Renal cortex interstitium (tissue), 15 donors: ENCODE data around the gene NEUROG1. TPM values are rescaled to one million over a fixed set of nuclear protein-coding genes. Genes with fewer than 3 reads are reported as not detected.

Experiments used
- DNase-seq, 11 donors: peaks; one replicate each; pipeline ENCODE4 v3.0.0-alpha.2; 2013; ENCODE audit warnings: low read depth in 9 of 11, low spot score in 4 of 11; ENCODE audit errors: extremely low read depth in 1 of 11
- long read RNA-seq, 16 experiments: transcript quantifications; one replicate each; lab custom pipeline, GENCODE V29; 2026
- polyA plus RNA-seq, 3 donors: library from polyadenylated mRNA; unstranded; fragments of 120-200 nt; gene quantifications; one replicate each; pipeline ENCODE4 v1.2.1, GENCODE V29; 2013; ENCODE audit not compliant: insufficient read length in 3 of 3

The NEUROG1 gene
- polyA plus RNA-seq, result not detected
- long read RNA-seq, donor 1, result 0 reads
- long read RNA-seq, donor 2, result 0 reads
- long read RNA-seq, donor 3, result 0 reads
- long read RNA-seq, donor 4, result 0 reads
- long read RNA-seq, donor 5, result 0 reads
- long read RNA-seq, donor 6, result 0 reads
- long read RNA-seq, donor 7, result 0 reads
- long read RNA-seq, donor 8, result 0 reads
- long read RNA-seq, donor 9, result 0 reads
- long read RNA-seq, donor 10, result 0 reads
- long read RNA-seq, donor 11, result 0 reads
- long read RNA-seq, donor 12, result 0 reads
- long read RNA-seq, donor 13, result 0 reads
- long read RNA-seq, donor 14, result 0 reads
- long read RNA-seq, donor 15, result 0 reads
- long read RNA-seq, donor 16, result 0 reads

- no peak for DNase-seq
These were observed at the start of gene NEUROG1 for GRCh38 chr5:135535820-135536801. Gene NEUROG1, minus strand, starts transcription at chr5:135535964. Its CDS starts 274 bp downstream, at chr5:135535690.

- DNase-seq, result no peak
These were observed 49.2 kb upstream of the NEUROG1 start for GRCh38 chr5:135584918-135585317.

DNA sequence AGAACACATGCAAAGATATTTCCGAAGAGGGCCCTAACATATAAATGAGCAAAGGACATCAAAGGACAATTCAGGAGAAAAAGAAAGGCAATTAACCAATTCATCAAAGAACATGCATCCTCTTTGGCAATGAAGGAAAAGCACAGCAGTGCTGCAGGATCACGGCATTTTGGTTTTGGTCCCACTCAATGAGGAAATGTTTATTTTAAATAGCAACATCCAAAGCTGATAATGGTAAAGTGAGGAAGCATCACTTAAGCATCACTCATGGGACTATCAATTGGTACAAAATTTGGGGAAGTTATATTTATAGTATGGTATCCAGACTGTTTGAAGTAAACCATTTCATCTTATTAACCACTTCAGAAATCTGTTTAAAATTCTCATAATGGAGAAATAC lies 48.5 kb upstream of the NEUROG1 start:
- DNase-seq, result no peak

DNA sequence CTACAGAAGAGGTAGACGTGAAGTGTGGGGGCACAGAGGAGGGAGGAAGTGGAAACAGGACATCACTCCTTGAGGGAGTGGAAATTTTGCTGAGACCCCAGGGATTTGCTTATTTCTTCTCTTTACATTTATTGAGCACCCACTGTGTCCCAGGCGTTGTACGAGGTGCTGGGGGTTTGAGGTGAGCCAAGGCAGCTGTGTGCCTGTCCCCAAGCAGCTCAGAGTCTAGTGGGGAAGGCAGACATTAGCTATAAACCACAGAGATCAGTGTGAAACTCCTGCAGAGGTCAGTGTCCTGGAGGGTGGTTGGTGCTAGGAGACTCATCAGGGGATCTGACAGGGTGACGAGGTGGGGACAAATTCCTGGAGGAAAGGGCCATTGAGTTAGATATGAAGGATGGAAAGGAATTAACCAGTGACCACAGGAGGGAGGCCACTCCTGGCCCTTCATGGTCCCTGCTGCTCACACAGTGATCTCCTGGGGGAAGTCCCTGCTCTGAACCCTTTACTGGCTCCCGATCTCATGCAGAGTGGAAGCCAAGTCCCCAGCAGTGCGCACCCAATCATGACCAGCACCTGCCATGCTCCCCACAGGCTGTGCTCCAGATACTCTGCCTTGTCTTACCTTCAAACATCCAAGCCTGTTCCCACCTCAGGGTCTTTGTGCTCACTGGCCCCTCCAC lies 46.5 kb upstream of the NEUROG1 start:
- no peak for DNase-seq

GRCh38 chr5:135578685-135579341 lies 43.0 kb upstream of the NEUROG1 start, which contains the start of gene CXCL14:
Gene CXCL14, minus strand, starts transcription at chr5:135578991. Its CDS starts 213 bp downstream, at chr5:135578778.
- no peak for DNase-seq

DNA sequence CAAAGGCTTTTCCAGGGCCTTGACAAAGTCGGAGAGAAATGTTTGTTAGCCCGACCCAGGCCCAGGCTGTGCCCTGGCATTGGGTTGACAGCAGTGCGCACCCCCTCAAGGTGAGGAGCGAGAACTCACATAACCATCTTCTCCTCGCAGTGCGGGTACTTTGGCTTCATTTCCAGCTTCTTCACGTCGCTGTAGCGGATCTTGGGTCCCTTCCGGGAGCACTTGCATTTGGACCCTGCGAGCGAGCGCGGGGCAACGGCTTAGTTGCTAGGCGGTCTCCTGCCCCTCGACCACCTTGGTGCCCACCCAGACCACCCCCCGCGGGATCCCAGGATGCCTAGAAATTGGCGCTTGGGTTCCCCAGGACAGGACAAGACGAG lies 42.5 kb upstream of the NEUROG1 start:
- DNase-seq, result no peak

- no peak for DNase-seq
These were observed 41.7 kb upstream of the NEUROG1 start for GRCh38 chr5:135577421-135577820.

- no peak for DNase-seq
These were observed 40.4 kb upstream of the NEUROG1 start for GRCh38 chr5:135576075-135576599.

- no peak for DNase-seq
These were observed 38.7 kb upstream of the NEUROG1 start for GRCh38 chr5:135574493-135574892.

DNA sequence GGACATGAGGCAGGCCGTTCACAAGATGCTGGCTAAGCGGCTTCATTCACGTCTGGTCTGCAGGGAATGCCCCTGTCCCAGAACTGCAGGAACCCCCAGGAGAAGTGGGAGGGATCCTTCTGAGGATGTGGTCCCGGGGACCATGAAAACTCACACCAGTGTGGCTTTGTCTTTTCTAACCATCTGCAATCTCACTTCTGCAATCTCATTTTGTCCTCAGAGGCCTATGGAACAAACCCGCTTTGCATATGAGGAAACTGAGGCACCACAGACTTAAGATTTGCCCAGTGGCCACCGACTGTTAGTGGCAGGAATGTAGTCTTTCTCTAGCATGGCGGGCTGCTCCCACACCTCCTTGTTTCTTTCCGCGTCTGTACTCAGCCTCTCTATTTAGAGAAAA lies 36.1 kb upstream of the NEUROG1 start:
- no peak for DNase-seq

- DNase-seq, result no peak
These were observed 35.4 kb upstream of the NEUROG1 start for GRCh38 chr5:135571066-135571609.

- no peak for DNase-seq
These were observed 34.6 kb upstream of the NEUROG1 start for GRCh38 chr5:135570453-135570764.

GRCh38 chr5:135569755-135570452 lies 34.1 kb upstream of the NEUROG1 start:
- no peak for DNase-seq

GRCh38 chr5:135568923-135569360 lies 33.2 kb upstream of the NEUROG1 start:
- no peak for DNase-seq

DNA sequence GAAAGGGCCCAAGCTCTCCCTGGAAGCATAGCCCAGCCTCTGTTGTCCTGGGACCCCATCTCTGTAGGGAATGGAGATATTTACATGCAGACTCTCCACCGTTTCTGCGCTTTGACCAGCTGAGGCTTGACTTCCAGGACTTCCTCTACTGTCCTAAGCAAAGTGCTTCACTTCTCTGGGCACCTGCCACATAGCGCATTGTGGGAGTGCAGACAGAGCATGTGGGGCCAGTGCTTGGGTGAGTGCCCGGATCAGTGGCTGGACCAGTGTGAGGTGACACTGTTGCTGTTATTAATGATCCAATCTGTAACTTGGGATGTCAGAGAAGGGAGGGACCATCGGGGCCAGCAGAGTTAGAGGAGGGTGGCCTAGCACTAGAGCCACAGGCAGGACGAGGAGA lies 32.5 kb upstream of the NEUROG1 start:
- no peak for DNase-seq

DNA sequence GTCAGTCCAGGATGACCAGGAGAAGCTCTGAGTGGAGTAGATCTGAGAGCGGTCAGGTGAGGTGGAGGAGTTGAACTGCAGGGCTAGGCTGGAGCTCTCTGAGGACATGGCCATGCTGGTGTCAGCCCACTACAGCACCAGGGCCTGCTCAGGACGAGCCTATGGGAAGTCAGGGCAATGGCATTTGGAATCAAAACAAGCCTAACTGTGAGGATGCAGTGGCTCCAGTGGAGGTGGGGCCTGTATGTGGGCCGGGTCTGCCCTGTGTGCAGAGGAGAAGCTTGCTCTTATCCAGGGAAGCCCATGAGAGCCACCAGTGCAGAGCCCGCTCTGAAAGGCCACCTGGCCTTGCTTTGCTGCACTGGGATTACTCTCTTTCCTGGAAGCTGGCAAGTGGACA lies 31.9 kb upstream of the NEUROG1 start:
- DNase-seq, result no peak

DNA sequence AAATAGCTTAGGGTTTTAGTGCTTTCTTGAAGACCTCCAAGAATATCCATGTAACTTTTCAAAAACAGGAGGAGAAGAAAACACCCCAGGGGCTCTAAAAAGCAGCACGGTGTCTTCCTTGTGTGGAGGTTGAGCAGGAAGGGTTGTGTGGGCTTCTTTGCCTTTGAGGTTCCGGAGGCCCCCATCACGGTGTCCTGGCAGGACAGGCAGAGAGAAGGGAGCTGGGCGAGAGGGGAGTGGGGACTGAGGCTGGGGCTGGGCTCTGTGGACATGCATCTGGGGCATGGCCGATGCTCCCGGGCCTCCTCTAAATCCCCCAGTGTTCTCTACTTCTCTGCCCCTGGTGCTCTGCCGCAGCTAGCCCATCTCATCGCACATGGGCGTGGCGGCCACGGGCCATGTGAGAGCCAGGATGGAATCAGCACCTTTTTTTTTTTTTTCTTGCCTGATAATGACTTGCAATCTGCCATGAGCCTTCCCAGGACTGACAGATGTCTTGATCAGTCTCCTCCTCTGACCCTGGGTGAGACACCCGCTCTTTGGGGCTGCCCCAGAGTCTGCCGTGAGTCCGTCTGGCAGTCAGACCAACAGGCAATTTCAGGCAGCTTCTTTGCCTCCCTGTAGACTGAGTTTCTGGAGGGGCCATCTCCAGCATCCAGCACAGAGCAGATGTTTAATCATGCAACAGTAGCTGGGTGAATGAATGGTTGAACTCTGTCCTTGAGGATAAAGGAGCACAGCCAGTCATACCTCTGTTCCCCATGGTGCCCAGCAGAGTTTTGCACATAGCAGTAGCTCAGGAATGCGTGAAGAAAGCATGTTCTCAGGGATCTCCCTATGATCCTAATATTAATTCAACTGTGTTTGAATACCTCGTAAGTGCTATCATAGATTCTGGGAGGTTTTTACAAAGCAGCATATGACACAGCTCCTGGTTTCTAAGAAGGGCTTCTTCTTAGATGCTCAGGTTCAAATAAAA lies 30.9 kb upstream of the NEUROG1 start:
- DNase-seq, result no peak
